Activated CD8-positive, alpha-beta T cell treated with anti-CD3 and anti-CD28 coated beads for 36 hours (primary cell): Measurements from ENCODE around the gene DUSP11. TPM values are rescaled to one million over a fixed set of nuclear protein-coding genes. Genes with fewer than 3 reads are reported as not detected.
A peak's percentile ranks its signal among the peaks of the same experiment; 100 is the strongest.
"Not testable (repeated sequence)": the region's sequence is repeated elsewhere in the genome, so short reads cannot be mapped to it uniquely, and the experiment has no call there.

Source experiments
- ATAC-seq: fragments of 200-7000 bp; cut with Tn5 transposase; one replicate; pipeline ENCODE4 v1.10.0; 2021; ENCODE audit warnings: mild to moderate bottlenecking, moderate library complexity
- CTCF ChIA-PET: fragments of 350-600 bp; sonication (Branson Sonifier 250); formaldehyde crosslinking; loops from one replicate; lab custom pipeline; 2021; ENCODE audit warnings: antibody characterized with exemption; lab: Charles Lee
- POLR2A ChIA-PET: fragments of 350-600 bp; sonication (Branson Sonifier 250); formaldehyde crosslinking; loops from one replicate; lab custom pipeline; 2021; ENCODE audit warnings: antibody characterized with exemption; lab: Charles Lee
- DNase-seq: peaks from one replicate; pipeline ENCODE4 v3.0.0-alpha.2; 2020
- H3K27ac Mint-ChIP-seq: one replicate; pipeline ENCODE4 v1.8.0; 2021; ENCODE audit warnings: mild to moderate bottlenecking, mixed read lengths
- H3K27me3 Mint-ChIP-seq: one replicate; pipeline ENCODE4 v1.8.0; 2021; ENCODE audit warnings: mixed read lengths
- H3K36me3 Mint-ChIP-seq: one replicate; pipeline ENCODE4 v1.8.0; 2021; ENCODE audit warnings: low read depth, mixed read lengths
- H3K4me1 Mint-ChIP-seq: one replicate; pipeline ENCODE4 v1.8.0; 2021; ENCODE audit warnings: low read depth, mixed read lengths
- H3K4me3 Mint-ChIP-seq: one replicate; pipeline ENCODE4 v1.8.0; 2021; ENCODE audit warnings: mild to moderate bottlenecking, moderate library complexity, mixed read lengths
- H3K9me3 Mint-ChIP-seq: one replicate; pipeline ENCODE4 v1.8.0; 2021; ENCODE audit warnings: mixed read lengths
- intact Hi-C: fragments of 100-400 bp; cut with micrococcal nuclease; formaldehyde crosslinking; loops from one replicate; pipeline ENCODE4 v1.10.0; 2022
- total RNA-seq, 2 experiments: library from RNA; stranded (reverse); gene quantifications; one replicate each; pipeline ENCODE4 v1.2.3, GENCODE V29; 2021
- TF ChIP-seq, protein P1 (sequence below): fragments of 200-600 bp; IDR thresholded peaks from one replicate; pipeline ENCODE4 v1.8.0; 2022; ENCODE audit warnings: antibody characterized with exemption, mild to moderate bottlenecking

Gene DUSP11
- total RNA-seq, 2 experiments from 2014 or later: 24.8 to 25.4 TPM

DNA sequence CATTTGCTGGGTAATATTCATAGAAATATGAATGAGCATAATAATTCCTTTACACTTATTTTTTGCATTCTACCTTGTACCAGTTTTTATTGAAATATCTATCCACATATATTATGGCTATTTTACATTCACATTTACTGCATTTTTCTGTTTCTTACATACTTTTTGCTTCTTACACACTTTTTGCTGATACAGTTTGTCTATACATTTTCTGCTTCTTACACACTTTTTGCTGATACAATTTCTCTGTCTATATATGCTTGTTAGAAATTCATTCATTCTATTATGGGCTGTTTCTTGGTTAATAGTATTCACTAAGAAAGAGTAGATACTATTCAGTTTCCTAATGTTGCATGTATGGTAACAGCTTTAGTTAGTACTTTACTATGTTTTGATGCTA lies 32.0 kb upstream of the DUSP11 start:
- no peak overlapping the region for H3K27ac Mint-ChIP-seq
- H3K36me3 Mint-ChIP-seq: no peaks in the 10 kb centered on the region
- intact Hi-C loops: no loop called here
- H3K27me3 Mint-ChIP-seq: no peaks in the 10 kb centered on the region
- CTCF ChIA-PET: interaction anchor here (3.7 kb wide), 1 partner anchor 12 kb away, joined by 18 read pairs; no protein-coding TSS in a partner anchor
- ATAC-seq (no peak), DNase-seq (no peak)
- H3K9me3 Mint-ChIP-seq: no peaks in the 10 kb centered on the region
- H3K4me3 Mint-ChIP-seq: no peak overlapping the region
- POLR2A ChIA-PET: no interaction called here
- no peaks in the 10 kb centered on the region for H3K4me1 Mint-ChIP-seq
- TF ChIP-seq, protein P1, sequence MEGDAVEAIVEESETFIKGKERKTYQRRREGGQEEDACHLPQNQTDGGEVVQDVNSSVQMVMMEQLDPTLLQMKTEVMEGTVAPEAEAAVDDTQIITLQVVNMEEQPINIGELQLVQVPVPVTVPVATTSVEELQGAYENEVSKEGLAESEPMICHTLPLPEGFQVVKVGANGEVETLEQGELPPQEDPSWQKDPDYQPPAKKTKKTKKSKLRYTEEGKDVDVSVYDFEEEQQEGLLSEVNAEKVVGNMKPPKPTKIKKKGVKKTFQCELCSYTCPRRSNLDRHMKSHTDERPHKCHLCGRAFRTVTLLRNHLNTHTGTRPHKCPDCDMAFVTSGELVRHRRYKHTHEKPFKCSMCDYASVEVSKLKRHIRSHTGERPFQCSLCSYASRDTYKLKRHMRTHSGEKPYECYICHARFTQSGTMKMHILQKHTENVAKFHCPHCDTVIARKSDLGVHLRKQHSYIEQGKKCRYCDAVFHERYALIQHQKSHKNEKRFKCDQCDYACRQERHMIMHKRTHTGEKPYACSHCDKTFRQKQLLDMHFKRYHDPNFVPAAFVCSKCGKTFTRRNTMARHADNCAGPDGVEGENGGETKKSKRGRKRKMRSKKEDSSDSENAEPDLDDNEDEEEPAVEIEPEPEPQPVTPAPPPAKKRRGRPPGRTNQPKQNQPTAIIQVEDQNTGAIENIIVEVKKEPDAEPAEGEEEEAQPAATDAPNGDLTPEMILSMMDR: no peak

DNA sequence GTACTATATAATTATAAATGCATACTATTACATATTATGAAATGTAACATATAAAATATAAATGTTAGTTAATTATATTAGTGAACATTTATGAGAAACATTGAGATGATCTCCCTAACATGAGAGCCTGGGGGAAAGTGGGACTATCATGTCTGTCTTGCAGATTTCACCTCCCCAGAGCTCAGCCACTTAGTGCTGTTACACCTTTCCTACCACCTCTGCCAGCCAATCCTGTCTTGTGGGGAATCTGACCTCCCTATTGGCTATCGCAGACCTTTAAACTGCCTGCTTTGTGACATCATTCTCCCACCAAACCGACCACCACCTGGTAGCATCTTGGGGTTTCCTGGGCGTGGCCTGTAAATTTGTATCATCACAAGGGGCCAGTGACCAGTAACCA lies 4.0 kb upstream of the DUSP11 start, which contains the start of gene C2orf78:
C2orf78 (plus strand) TSS at position 301 of the 400 bp plus-strand sequence. CDS start 127 bp downstream, outside the sequence.
- POLR2A ChIA-PET, CTCF ChIA-PET, ATAC-seq, H3K27me3 Mint-ChIP-seq, DNase-seq, intact Hi-C loops, H3K4me1 Mint-ChIP-seq, H3K4me3 Mint-ChIP-seq, H3K27ac Mint-ChIP-seq, H3K36me3 Mint-ChIP-seq, H3K9me3 Mint-ChIP-seq: not testable (repeated sequence)

DNA sequence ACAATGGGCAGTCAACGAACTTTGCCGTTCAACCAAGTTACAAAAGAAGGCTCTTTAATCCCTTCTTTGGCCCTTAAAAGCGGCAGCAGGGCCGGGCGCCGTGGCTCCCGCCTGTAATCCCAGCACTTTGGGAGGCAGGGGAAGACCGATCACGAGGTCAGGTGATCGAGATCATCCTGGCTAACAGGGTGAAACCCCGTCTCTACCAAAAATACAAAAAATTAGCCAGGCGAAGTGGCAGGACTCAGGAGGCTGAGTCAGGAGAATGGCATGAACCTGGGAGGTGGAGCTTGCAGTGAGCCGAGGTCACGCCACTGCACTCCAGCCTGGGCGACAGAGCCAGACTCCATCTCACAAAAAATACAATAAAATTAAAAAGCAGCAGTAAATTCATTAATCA lies 3.5 kb upstream of the DUSP11 start:
- CTCF ChIA-PET, POLR2A ChIA-PET, DNase-seq, ATAC-seq, H3K4me1 Mint-ChIP-seq, H3K4me3 Mint-ChIP-seq, intact Hi-C loops, H3K36me3 Mint-ChIP-seq, H3K27me3 Mint-ChIP-seq, H3K27ac Mint-ChIP-seq, H3K9me3 Mint-ChIP-seq: not testable (repeated sequence)

DNA sequence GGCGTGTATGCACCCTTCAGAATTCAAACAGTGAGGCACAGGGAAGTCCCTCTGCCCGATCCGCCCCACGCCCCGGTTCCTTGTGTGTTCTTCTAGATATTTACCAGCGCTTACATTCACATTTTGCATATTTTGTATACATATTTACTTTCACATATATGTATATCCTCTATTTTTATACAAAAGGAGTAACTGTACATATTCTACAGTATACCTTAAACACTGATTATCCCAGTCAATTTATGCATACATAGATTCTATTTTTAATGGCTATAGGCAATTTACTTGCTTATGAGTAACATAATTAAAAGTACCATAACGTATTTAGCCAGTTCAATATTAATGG lies 307 bp upstream of the DUSP11 start:
- peak overlapping the region; percentile 86 for H3K4me3 Mint-ChIP-seq
- ChIA-PET POLR2A (no interaction called here), CTCF (interaction anchor here (1.6 kb wide), 1 partner anchor 47 kb away, joined by 5 read pairs; no protein-coding TSS in a partner anchor)
- H3K4me1 Mint-ChIP-seq: peaks cover 14% of the 10 kb centered on the region
- H3K27me3 Mint-ChIP-seq: no peaks in the 10 kb centered on the region
- no peak overlapping the region for H3K27ac Mint-ChIP-seq
- H3K9me3 Mint-ChIP-seq: no peaks in the 10 kb centered on the region
- ATAC-seq (no peak), DNase-seq (no peak)
- H3K36me3 Mint-ChIP-seq: peaks cover 12% of the 10 kb centered on the region
- TF ChIP-seq, protein P1: no peak
- intact Hi-C loops: no loop called here

DNA sequence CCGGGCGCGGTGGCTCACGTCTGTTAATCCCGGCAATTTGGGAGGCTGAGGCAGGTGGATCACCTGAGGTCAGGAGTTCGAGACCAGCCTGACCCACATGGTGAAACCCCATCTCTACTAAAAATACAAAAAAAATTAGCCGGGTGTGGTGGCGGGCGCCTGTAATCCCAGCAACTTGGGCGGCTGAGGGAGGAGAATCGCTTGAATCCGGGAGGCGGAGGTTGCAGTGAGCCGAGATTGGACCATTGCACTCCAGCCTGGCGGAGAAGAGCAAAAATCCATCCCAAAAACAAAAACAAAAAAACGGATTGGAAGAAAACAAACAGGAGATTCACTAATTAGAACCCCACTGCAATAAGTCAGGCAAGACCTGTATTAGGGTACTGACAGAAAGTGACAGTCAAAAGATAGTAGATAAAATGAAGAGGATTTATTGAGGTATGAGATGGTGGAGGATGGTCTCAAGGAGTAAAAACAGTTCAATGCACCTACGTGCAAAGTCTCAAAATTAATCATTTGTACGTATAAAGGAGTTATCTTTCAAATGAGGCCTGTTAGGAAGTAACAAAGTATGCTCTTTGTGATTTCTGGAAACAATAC lies 936 bp downstream of the DUSP11 start:
- H3K27me3 Mint-ChIP-seq, ATAC-seq, intact Hi-C loops, H3K9me3 Mint-ChIP-seq, DNase-seq: not testable (repeated sequence)
- peaks cover 16% of the 10 kb centered on the region for H3K4me1 Mint-ChIP-seq
- ChIA-PET CTCF (interaction anchor here (0.7 to 0.9 kb wide), 3 partner anchors 34 to 49 kb away, joined by 3 to 6 read pairs (median 4); partner anchors contain the start of gene STAMBP), POLR2A (interaction anchor here (0.9 kb wide), 1 partner anchor 419 kb away, joined by 3 read pairs; the partner anchor contains the start of gene MTHFD2)
- peak overlapping the region; percentile 86 for H3K4me3 Mint-ChIP-seq
- H3K27ac Mint-ChIP-seq: peak overlapping the region; percentile 97
- peaks cover 21% of the 10 kb centered on the region for H3K36me3 Mint-ChIP-seq

DNA sequence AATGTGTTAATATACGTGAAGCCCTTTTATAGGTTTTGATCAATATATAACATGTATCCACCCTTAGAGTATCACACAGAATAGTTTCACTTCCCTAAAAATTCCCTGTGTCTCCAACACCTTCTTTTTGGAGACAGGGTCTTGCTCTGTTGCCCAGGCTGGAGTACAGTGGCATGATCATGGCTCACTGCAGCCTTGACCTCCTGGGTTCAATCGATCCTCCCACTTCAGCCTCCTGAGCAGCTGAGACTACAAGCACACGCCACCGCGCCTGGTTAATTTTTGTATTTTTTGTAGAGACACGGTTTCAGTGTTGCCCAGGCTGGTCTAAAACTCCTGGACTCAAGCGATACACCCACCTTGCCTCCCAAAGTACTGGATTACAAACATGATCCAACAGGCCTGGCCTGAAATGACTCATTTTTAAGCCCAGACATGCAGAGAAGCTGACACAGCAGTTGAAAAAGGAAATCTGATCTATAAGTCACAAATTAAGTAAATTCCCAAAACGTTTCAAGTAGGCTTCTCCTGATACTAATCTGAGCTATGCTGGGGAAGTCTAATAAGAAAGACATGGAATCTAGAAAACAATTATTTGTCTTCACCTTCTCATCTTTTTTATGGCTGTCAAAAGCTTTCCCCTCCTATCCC lies 2.9 kb downstream of the DUSP11 start:
- CTCF ChIA-PET: interaction anchor here (0.8 to 1.2 kb wide), 2 partner anchors 375 to 558 kb away, joined by 3 read pairs; no protein-coding TSS in a partner anchor
- POLR2A ChIA-PET: interaction anchor here (1.0 kb wide), 1 partner anchor 421 kb away, joined by 3 read pairs; no protein-coding TSS in a partner anchor
- ATAC-seq (no peak), DNase-seq (no peak)
- TF ChIP-seq, protein P1: no peak
- no peaks in the 10 kb centered on the region for H3K9me3 Mint-ChIP-seq
- H3K27me3 Mint-ChIP-seq: no peaks in the 10 kb centered on the region
- H3K36me3 Mint-ChIP-seq: peaks cover 34% of the 10 kb centered on the region
- peak overlapping the region; percentile 42 for H3K27ac Mint-ChIP-seq
- peaks cover 20% of the 10 kb centered on the region for H3K4me1 Mint-ChIP-seq
- no peak overlapping the region for H3K4me3 Mint-ChIP-seq
- intact Hi-C loops: no loop called here
